Activated gamma-delta T cell treated with anti-CD3 and anti-CD28 coated beads, Interleukin-2, amount 50 U/mL, for 16 hours (primary cell): ENCODE data around the gene QSOX1.

ENCODE experiments used
- DNase-seq: peaks from one replicate; pipeline ENCODE4 v3.0.0-alpha.2; 2020; ENCODE audit warnings: low read depth

QSOX1 gene

GRCh38 chr1:180145446-180145845, 9.2 kb upstream of the QSOX1 start:
- DNase-seq, result no peak

GRCh38 chr1:180150982-180151381, 3.7 kb upstream of the QSOX1 start:
- no peak for DNase-seq

- DNase-seq, result no peak
These were observed 3.2 kb upstream of the QSOX1 start for GRCh38 chr1:180151508-180151907.

GRCh38 chr1:180152588-180152987, 2.1 kb upstream of the QSOX1 start:
- DNase-seq, result no peak

GRCh38 chr1:180153032-180153431, 1.6 kb upstream of the QSOX1 start:
- no peak for DNase-seq

GRCh38 chr1:180154003-180154324, 705 bp upstream of the QSOX1 start:
- no peak for DNase-seq

- no peak for DNase-seq
These were observed 563 bp downstream of the QSOX1 start for GRCh38 chr1:180155182-180155682.

GRCh38 chr1:180156201-180156600, 1.5 kb downstream of the QSOX1 start:
- no peak for DNase-seq

GRCh38 chr1:180156631-180157091, 2.0 kb downstream of the QSOX1 start:
- no peak for DNase-seq

GRCh38 chr1:180157108-180157507, 2.4 kb downstream of the QSOX1 start:
- no peak for DNase-seq

- no peak for DNase-seq
These were observed 2.9 kb downstream of the QSOX1 start for GRCh38 chr1:180157576-180158057.

- no peak for DNase-seq
These were observed 3.8 kb downstream of the QSOX1 start for GRCh38 chr1:180158149-180159147.

GRCh38 chr1:180160357-180160756, 5.7 kb downstream of the QSOX1 start:
- DNase-seq, result no peak

- DNase-seq, result no peak
These were observed 8.4 kb downstream of the QSOX1 start for GRCh38 chr1:180163041-180163440.

GRCh38 chr1:180165096-180165495, 10.4 kb downstream of the QSOX1 start:
- DNase-seq, result no peak

- no peak for DNase-seq
These were observed 11.1 kb downstream of the QSOX1 start for GRCh38 chr1:180165509-180166435.

- DNase-seq, result no peak
These were observed 11.7 kb downstream of the QSOX1 start for GRCh38 chr1:180166436-180166800.

GRCh38 chr1:180167021-180167701, 12.5 kb downstream of the QSOX1 start:
- no peak for DNase-seq

- no peak for DNase-seq
These were observed 13.2 kb downstream of the QSOX1 start for GRCh38 chr1:180167721-180168467.

- DNase-seq, result no peak
These were observed 14.3 kb downstream of the QSOX1 start for GRCh38 chr1:180168786-180169639.
